ENCODE results near the gene LONP2. TPM values are rescaled to one million over a fixed set of nuclear protein-coding genes. Genes with fewer than 3 reads are reported as not detected.
"Not testable (repeated sequence)": the region's sequence is repeated elsewhere in the genome, so short reads cannot be mapped to it uniquely, and the experiment has no call there.

The LONP2 gene
- total RNA-seq, 1 donor from 2014 or later: 62.4 TPM

DNA sequence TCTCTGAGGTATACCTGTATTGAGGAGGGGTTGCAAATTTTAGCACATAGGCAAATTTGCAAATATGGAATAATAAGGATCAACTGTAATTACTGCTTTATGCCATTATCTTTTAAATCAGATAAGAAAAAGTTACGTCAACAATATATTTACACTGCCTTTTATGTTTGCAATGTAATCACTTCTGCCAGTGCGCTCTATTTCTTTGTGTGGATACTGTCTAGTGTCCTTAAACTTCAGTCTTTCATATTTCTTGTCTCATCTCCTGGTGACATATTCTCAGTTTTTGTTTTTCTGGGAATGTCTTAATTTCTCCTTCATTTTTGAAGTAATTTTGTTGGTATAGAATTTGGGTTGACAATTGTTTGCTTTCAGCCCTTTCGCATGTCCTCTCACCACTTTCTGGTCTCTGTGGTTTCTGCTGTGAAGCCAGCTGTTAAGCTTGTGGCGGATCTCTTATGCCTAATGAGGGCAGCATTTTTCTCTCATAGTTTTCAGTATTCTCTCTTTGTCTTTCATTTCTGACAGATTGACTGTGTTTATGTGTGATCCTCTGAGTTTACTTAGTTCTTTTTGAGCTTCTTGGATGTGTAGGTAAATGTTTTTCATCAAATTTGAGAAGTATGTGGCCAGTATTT is 40.8 kb downstream of the LONP2 start:
- FAIRE-seq: no peak
- no peak for DNase-seq (ENCODE audit: low spot score in 2 of 2)

DNA sequence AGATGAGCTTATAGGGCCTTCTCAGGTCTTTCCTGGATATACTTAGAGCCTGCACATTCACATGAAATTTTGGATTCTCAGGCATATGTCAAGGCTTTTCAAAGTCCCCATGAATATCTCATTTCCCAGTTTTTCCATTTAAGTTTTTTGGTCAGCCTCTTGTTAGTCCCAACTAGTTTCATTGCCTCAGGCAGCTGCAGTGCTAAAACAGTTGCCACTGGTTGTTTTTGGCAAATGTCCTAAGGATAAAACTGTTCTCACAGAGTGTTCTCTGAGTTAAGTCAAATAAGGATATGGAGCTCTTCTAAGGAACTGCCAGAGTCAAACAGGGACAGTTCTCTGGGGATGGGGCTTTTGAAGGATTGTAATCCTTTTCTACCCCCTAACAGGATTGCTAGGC is 43.1 kb downstream of the LONP2 start:
- DNase-seq (ENCODE audit: low spot score in 2 of 2) (no peak), FAIRE-seq (no peak)

DNA sequence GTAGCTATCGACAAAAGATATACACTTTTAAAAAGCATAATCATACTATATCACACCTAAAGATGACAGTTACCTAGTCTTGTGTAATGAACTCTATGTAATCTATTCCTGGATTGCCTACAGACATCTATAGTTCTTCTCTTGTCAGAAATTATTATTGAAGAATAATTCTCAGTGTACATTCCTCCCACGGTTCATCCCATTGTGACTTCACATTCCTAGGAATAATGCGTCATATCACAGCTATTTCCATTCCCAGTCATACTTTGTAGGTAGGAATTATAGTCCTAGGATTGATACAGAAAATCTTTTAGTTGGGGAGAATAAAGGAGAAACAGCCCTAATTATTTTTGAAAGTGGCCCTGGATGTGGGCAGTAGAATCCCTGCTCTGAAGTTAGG is 47.2 kb downstream of the LONP2 start:
- DNase-seq (ENCODE audit: low spot score in 2 of 2) (no peak), FAIRE-seq (no peak)

DNA sequence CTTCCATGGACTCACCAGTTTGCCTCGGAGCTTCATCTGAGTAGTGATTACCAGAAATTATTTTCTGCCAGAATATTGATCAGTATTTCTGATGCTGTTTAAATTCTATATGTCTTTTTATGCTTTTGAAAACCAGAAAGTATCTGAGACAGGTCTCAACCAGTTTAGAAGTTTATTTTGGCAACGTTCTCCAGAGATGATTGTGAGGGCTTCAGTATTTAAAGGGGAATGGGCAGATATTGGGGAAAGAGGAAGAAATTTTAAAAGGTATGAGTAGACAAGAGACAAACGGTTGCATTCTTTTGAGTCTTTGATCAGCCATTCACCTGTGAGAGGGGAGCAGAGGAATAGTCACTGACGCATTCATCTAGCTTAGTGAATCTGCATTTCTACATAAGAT is 47.7 kb downstream of the LONP2 start:
- FAIRE-seq (no peak), DNase-seq (ENCODE audit: low spot score in 2 of 2) (no peak)

DNA sequence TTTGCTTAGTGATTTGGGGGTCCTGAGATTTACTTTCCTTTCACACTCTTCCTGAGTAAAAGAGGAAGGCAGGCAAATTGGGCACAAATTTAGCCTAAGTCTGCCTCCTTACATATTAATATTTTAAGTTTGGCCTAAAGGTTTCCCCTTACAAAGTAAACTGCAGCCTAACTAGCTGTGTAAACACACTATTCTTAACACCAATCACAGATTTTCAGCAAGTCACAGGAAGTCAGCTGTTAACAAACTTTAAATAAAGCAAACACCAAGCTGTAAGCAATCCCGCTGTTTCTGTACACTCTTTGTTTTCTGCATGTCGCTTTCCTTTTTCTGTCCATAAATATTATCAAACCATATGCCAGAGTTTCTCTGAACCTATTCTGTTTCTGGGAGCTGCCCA is 48.4 kb downstream of the LONP2 start:
- FAIRE-seq (no peak), DNase-seq (ENCODE audit: low spot score in 2 of 2) (no peak)

DNA sequence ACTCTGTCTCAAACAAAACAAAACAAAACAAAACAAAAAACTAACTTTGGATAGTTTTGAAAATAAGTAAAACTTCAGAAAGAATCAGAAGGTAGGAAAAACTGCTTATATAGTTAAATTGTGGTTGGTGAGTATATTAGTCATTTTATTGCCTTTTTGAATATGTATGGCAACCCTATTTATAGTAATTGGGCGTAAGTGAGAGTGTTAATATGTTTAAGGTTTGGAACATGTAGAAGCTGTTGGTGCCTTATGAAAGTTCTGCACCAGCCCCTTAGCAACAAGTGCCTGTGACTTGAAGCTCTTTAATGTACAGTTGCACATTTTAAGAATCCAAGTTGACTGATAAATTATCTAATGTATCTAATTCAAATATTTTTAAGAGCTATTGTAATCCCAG is 50.6 kb downstream of the LONP2 start:
- DNase-seq (ENCODE audit: low spot score in 2 of 2) (no peak), FAIRE-seq (no peak)

DNA sequence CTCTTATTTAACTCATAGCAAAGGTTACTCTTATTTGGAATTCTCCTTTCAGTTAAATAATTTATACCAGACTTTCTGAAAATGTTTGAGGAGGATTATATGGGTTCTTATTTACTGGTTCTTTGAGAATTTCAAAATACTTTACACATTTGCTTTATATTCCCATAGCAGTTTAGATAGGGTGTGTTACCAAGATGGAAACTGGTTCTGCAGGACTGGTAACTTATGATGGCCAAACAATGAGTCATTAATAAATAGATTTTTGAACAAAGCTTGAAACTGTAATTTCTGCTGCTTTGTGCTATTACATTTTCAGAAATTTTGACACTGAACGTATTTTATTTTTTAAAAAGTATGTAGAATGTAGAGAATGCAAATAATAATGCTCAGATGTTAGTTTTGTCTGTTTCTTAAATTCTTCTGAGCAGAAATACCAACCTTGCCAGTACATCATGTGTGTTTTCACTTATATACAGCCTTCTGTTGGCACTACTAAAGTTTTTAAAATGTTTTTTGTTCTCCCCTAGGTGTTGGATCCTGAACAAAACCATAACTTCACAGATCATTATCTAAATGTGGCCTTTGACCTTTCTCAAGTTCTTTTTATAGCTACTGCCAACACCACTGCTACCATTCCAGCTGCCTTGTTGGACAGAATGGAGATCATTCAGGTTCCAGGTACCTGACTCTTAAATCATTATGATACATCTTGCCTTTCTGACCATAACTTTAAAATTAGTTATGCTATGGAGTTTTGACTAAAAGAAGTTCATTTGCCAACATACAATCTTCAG is 51.6 kb downstream of the LONP2 start:
- DNase-seq (ENCODE audit: low spot score in 2 of 2) (no peak), FAIRE-seq (no peak)

DNA sequence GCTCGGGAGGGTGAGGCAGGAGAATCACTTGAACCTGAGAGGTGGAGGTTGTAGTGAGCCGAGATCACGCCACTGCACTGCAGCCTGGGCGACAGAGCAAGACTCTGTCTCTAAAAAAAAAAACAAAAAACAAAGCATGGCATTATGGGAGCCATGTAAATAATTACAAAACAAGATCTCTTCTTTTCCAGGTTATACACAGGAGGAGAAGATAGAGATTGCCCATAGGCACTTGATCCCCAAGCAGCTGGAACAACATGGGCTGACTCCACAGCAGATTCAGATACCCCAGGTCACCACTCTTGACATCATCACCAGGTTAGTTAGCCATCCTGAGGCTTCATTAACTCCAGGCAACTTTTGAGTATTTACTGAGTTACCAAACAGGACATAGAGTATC is 55.4 kb downstream of the LONP2 start:
- FAIRE-seq: no peak
- no peak for DNase-seq (ENCODE audit: low spot score in 2 of 2)

DNA sequence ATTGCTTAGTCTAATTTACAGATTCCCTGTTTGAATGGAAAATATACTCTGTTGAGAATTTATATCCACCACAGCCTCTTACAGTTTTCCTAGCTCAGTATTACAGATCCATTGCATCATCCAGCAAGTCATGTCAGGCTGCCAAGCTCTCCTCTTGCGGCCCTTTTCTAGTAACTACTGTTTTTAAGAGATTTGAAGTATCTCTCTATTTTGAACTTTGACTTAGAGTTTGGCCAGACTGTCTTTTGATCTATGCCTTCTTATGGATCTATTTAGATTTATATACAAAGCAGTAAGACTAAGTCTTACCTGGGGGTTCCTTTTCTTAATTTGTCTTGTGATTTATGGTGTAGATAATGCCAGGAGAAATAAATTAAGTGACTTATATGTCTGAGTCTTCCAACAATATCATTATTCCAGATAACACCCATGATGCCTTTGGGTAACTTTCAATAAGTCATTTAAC is 56.3 kb downstream of the LONP2 start:
- no peak for FAIRE-seq
- no peak for DNase-seq (ENCODE audit: low spot score in 2 of 2)

DNA sequence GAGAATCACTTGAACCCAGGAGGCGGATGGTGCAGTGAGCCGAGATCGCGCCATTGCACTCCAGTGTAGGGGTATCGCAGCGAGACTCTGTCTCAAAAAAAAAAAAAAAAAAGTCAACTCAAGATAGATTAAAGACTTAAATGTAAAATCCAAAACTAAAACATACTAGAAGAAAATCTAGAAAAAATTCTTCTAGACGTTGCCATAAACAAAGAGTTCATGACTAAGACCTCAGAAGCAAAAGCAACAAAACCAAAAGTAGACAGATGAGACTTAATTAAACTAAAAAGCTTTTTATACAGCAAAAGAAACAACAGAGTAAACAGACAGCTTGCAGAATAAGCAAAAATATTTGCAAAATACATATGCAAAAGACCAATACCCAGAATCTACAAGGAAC is 64.4 kb downstream of the LONP2 start:
- FAIRE-seq: no peak
- DNase-seq (ENCODE audit: low spot score in 2 of 2): no peak

DNA sequence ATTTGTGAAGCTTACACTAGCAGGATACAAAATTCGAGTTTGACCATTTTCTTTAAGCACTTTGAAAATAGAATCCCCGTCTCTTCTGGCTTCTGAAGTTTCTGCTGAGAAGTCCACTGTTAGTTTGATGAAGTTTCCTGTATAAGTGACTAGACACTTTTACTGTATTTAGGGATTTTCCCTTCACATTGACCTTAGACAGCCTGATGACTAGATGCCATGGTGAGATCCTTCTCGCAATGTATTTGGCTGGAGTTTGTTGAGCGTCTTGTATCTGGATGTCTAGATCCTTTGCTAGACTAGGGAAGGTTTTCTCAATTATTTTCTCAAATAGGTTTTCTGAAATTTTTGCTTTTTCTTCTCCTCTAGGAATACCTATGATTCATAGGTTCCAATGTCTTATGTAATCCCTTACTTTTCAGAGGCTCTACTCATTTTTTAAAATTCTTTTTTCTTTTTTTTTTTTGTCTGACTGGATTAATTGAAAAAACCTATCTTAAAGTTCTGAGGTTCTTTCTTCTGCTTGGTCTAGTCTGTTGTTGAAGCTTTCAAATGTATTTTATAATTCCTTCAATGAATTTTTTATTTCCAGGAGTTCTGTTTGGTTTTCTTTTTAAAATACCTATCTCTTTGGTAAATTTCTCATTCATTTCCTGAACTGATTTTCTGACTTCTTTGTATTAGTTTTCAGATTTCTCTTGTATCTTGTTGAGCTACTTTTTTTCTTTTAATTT is 67.0 kb downstream of the LONP2 start:
- DNase-seq (ENCODE audit: low spot score in 2 of 2) (no peak), FAIRE-seq (no peak)

DNA sequence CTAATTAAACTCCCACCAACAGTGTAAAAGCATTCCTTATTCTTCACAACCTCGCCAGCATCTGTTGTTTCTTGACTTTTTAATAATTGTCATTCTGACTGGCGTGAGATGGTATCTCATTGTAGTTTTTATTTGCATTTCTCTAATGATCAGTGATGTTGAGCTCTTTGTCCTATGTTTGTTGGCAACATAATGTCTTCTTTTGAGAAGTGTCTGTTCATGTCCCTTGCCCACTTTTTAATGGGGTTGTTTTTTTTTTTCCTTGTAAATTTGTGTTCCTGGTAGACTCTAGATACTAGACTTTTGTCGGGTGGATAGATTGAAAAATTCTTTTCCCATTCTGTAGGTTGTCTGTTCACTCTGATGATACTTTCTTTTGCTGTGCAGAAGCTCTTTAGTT is 69.8 kb downstream of the LONP2 start:
- not testable (repeated sequence) for DNase-seq (ENCODE audit: low spot score in 2 of 2); FAIRE-seq

DNA sequence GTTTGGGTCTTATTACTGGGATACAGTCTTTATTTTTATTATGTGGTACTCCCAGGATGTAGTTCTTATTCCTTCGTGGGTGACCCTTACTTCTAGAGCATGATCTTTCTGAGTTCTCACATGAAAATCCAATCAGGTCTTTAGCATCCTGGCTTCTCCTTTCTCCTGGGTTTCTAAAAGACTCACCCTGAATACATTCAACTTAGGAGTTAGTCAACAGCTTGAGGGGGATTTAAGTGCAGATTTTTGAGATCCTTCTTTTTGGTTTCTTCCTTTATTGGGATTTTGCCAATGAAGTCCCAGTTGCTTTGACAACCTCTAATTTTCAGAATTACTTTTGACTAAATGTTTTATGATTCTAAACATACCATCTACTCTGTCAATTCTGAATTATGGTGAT is 72.9 kb downstream of the LONP2 start:
- DNase-seq (ENCODE audit: low spot score in 2 of 2) (no peak), FAIRE-seq (no peak)

DNA sequence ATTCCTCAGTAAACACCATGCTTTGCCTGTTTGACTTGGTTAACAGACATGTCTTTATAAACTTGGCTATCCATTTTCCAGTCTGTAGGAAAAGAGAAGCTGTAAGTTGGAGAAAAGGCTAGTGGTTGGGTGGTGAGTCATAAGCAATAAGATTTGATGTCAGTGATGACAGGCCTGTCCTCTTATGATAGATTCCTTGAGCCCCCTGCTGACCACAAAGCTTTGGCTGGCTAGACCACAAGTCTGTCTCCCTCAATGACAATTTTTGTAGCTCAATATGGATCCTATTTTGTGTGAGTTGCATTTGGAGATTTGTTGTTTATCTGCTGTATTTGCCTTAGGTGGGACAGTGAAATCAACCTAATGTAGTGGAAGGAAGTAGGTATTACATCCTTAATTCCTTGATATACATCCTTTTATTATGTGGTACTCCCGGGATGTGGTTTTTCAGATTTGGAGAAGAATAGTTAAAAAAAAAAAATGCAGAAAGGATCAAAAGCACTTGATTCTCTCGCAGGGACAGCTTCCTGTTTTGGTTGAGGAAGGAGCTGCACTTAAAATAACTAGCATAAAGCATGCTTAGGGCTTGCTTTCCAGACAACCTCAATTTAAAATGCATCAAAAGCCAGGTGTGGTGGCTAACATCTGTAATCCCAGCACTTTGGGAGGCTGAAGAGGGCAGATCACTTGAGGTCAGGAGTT is 73.7 kb downstream of the LONP2 start:
- FAIRE-seq (no peak), DNase-seq (ENCODE audit: low spot score in 2 of 2) (no peak)

DNA sequence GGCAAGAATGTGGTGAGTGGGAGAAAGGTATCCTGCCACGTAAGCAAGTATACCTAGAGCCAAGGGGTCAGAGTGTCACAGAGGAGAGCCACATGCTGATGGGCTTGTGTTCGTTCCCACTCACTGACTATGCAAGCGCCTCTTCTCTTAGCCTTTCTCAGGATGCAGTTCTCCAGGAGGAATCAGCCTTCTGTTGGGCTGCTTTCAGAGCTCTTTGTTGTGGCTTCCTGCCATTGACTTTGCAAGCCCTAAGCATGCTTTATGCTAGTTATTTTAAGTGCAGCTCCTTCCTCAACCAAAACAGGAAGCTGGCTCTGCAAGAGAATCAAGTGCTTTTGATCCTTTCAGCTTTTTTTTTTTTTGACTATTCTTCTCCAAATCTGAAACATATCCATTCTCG is 74.5 kb downstream of the LONP2 start:
- DNase-seq (ENCODE audit: low spot score in 2 of 2) (no peak), FAIRE-seq (no peak)

DNA sequence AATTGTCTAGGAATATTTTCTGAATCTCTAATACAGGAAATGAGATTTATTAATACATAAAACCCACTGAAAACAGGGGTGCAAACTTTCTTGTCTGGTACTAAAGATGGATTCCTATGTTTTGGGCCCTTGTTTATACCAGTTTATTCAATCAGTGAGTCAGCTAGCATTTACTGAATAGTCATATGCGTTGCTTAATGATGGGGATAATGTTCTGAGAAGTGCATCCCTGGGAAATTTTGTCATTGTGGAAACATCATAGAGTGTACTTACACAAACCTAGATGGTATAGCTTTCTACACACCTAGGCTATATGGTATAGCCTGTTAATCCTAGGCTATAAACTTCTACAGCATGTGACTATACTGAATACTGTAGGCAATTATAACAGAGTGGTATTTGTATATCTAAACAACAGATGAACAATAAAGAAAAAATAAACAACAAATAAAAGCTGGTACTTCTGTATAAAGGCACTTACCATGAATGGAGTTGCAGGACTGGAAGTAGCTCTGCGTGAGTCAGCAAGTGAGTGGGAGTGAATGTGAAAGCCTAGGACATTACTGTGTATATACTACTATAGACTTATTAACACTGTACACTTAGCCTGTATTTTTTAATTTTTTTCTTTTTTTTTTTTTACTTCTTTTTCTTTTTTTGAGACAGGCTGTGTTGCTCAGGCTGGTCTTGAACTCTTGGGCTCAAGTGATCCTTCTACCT is 77.4 kb downstream of the LONP2 start:
- DNase-seq (ENCODE audit: low spot score in 2 of 2) (no peak), FAIRE-seq (no peak)

DNA sequence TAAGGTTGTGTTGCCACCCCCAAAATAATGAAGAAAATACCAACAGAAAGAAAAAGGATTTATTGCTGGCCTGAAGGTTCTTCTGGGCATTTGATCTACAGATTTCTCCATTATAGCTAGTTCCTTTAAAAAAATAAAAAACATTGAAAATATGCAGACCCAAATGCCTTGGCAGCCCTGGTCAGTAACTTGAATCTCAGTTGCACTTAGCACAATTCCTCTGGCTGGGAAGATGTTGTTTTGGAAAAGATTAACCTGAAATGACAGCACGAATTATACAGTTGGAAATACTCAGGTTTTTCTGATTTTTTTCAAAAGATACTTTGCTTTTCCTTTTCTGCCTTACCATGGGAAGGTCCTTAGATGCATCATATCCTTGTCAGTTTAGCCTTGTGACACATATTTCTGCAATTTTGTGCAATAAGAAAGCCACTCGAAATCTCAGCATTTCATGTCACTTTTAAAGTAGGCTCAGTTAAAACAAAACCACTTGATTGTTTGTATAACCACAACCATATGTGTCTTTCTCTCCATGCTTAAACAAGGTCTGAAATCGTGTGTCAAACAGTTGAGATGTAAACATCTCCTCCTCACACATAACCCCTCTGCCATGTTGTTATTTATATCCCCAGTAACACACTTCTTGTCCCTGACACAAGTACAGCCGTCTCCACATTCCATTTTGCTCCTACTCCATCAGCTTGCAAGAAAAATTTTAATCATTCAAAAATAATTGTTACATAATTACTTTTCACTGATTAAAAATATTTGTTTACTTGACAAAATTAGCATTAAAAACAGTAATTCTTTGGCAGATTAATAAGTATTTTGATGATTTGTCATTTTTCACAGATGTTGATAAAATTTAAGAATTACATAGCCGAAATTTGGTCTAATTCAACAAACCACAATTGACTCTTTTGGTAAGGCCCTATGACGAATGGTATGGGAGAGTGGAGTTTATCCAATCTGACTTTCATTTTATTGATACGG is 80.0 kb downstream of the LONP2 start:
- DNase-seq (ENCODE audit: low spot score in 2 of 2) (no peak), FAIRE-seq (no peak)

DNA sequence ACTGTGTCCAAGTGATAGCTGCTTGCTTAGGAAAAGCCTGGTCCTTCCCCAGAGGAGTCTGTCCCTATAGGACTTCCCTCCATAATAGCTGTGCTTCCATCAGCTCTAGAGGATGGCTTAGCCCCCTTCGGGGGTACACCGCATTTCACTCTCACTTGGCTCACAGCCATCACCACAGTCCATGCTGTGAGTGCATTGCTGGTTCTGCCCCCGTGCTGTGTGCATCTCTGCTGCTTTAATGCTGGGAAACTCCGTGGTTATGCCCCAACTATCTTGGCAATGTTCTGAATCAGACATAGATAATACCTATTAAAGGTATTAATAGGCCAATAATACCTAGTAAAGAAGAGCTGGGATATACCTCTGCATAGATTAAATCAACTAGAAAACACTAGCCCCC is 82.8 kb downstream of the LONP2 start:
- FAIRE-seq: no peak

DNA sequence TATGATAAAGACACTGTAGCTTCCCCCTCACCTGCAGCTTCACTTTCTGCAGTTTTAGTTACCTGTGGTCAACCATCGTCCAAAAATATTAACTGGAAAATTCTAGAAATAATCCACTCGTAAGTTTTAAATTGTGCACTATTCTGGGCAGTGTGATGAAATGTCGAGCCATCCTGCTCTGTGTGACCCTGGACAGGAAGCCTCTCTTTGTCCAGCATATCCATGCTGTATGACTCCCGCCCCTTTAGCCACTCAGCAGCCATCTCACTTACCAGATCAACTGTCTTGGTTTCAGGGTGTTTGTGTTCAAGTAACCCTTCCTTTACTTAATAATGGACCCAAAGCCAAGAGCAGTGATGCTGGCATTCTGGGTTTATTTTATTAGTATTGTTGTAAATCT is 85.0 kb downstream of the LONP2 start:
- no peak for FAIRE-seq
- no peak for DNase-seq (ENCODE audit: low spot score in 2 of 2)

More for the DNA sequence above, 82.8 kb downstream of the LONP2 start:
- no peak for DNase-seq (ENCODE audit: low spot score in 2 of 2)
